K562 (cell line): ENCODE measurements around the gene C19orf12. TPM values are rescaled to one million over a fixed set of nuclear protein-coding genes. Genes with fewer than 3 reads are reported as not detected.

Experiments
- AFF1 ChIP-seq, 2 experiments: fragments of 450-650 bp; IDR thresholded peaks; 2 replicates each; pipeline ENCODE4 v1.6.1; 2018; ENCODE audit warnings: mild to moderate bottlenecking in 2 of 2, low read depth in 1 of 2; ENCODE audit not compliant: partially characterized antibody in 2 of 2
- ATF2 ChIP-seq: sonication (generic); formaldehyde crosslinking; IDR thresholded peaks from 2 replicates; pipeline ENCODE4 v1.8.1; 2022; ENCODE audit warnings: missing genetic modification reagents
- CREB5 ChIP-seq: fragments of 250-450 bp; sonication (Bioruptor Pico); IDR thresholded peaks from 2 replicates; pipeline ENCODE4 v1.5.0; 2020; ENCODE audit warnings: mild to moderate bottlenecking
- ETV5 ChIP-seq: sonication (generic); formaldehyde crosslinking; IDR thresholded peaks from 2 replicates; pipeline ENCODE4 v1.4.0; 2020; ENCODE audit warnings: low read depth, mild to moderate bottlenecking, missing genetic modification reagents
- GATAD2B ChIP-seq: fragments of 450-650 bp; IDR thresholded peaks from 2 replicates; pipeline ENCODE4 v1.6.1; 2017; ENCODE audit warnings: mild to moderate bottlenecking, borderline replicate concordance
- GTF2E2 ChIP-seq: fragments of 200-800 bp; sonication (Bioruptor generic); IDR thresholded peaks from 2 replicates; pipeline ENCODE4 v1.6.1; 2016; ENCODE audit warnings: missing genetic modification characterization, missing compliant biosample characterization
- HLTF ChIP-seq: fragments of 450-650 bp; IDR thresholded peaks from 2 replicates; pipeline ENCODE4 v1.6.1; 2016
- HNRNPLL ChIP-seq: fragments of 200-400 bp; formaldehyde crosslinking; IDR thresholded peaks from 2 replicates; pipeline ENCODE4 v1.6.1; 2017; ENCODE audit warnings: low read length, low read depth, mild to moderate bottlenecking; ENCODE audit not compliant: poor library complexity, severe bottlenecking
- MEF2A ChIP-seq: IDR thresholded peaks from 2 replicates; pipeline ENCODE4 v1.6.1; 2011; ENCODE audit warnings: low read depth, mild to moderate bottlenecking, low read length, moderate library complexity; ENCODE audit not compliant: control insufficient read depth
- MNT ChIP-seq, 2 experiments: fragments of 450-650 bp; conservative IDR thresholded peaks; 2 replicates each; pipeline ENCODE4 v1.6.1; 2017; ENCODE audit warnings: mild to moderate bottlenecking in 2 of 2, moderate library complexity in 2 of 2
- NFIC ChIP-seq: fragments of 450-650 bp; IDR thresholded peaks from 2 replicates; pipeline ENCODE4 v1.6.1; 2017; ENCODE audit warnings: mild to moderate bottlenecking, inconsistent platforms
- PRMT5 ChIP-seq: sonication (generic); formaldehyde crosslinking; IDR thresholded peaks from 2 replicates; pipeline ENCODE4 v1.5.0; 2020; ENCODE audit warnings: missing genetic modification reagents
- SRF ChIP-seq, 2 experiments: fragments of 250-450, 450-650 bp in 1 of 2; sonication (Bioruptor Pico) in 1 of 2; sonication (generic) in 1 of 2; formaldehyde crosslinking; IDR thresholded peaks; 2 replicates each; pipeline versions ENCODE4 v1.5.0 to v1.5.1; 2020 to 2022; ENCODE audit warnings: mild to moderate bottlenecking in 1 of 2, missing genetic modification reagents in 1 of 2
- SUPT5H ChIP-seq: fragments of 450-650 bp; IDR thresholded peaks from 2 replicates; pipeline ENCODE4 v1.6.1; 2016
- TBL1XR1 ChIP-seq, 2 experiments: IDR thresholded peaks; 2 replicates each; pipeline ENCODE4 v1.6.1; 2012; ENCODE audit warnings: improper control_type of control experiment in 2 of 2, low read length in 2 of 2, mild to moderate bottlenecking in 1 of 2
- ZBTB34 ChIP-seq: fragments of 250-450 bp; sonication (Bioruptor Pico); IDR thresholded peaks from 2 replicates; pipeline ENCODE4 v1.8.0; 2021; ENCODE audit warnings: mild to moderate bottlenecking, moderate library complexity
- ZNF24 ChIP-seq: fragments of 450-650 bp; IDR thresholded peaks from 2 replicates; pipeline ENCODE4 v1.6.1; 2016
- ZNF57 ChIP-seq: fragments of 450-650 bp; formaldehyde crosslinking; IDR thresholded peaks from 2 replicates; pipeline ENCODE4 v1.4.0; 2020; ENCODE audit warnings: mild to moderate bottlenecking, moderate library complexity
- ZNF77 ChIP-seq: fragments of 250-450 bp; sonication (Bioruptor Pico); IDR thresholded peaks from 2 replicates; pipeline ENCODE4 v1.5.0; 2020
- polyA plus RNA-seq, 8 experiments: library from polyadenylated mRNA; depleted of rRNA in 4 of 8; stranded (reverse) in 5 of 8; unstranded in 3 of 8; fragments of >200 nt; fragmentation: Nextera tagmentation in 2 of 8; fragmentation: Illumina TruSeq in 1 of 8; extraction: Ambion mirVana in 2 of 8; extraction: Trizol in 1 of 8; gene quantifications; 2 replicates each; pipeline versions ENCODE4 v1.2.1 to v1.2.3, GENCODE V29; 2011 to 2014; ENCODE audit warnings: inconsistent platforms in 1 of 8, missing spikeins in 1 of 8
- total RNA-seq, 7 experiments: library from RNA; depleted of rRNA in 6 of 7; stranded (reverse); fragments of >200 nt in 6 of 7; fragmentation: Illumina TruSeq in 2 of 7; extraction: Trizol in 2 of 7; gene quantifications; 2 replicates each; pipeline versions ENCODE4 v1.2.1 to v1.2.3, GENCODE V29; 2011 to 2021; ENCODE audit warnings: low replicate concordance in 1 of 7

C19orf12 gene
- total and polyA plus RNA-seq, 9 of the 15 experiments (the other 6 are each of a cell fraction or from before 2014, with no cell fraction given), result 1.9 to 14.5 (median 10.2) TPM

GRCh38 chr19:29665215-29665825, 49.7 kb downstream of the C19orf12 start, which contains the start of gene PLEKHF1 (continued):
- TF ChIP-seq CREB5 (CRISPR knock-in tag), result no peak
- TF ChIP-seq MNT (conservative IDR thresholded peaks at IDR 0.05), result peak in 1 of 2 experiments; percentile 52; a peak in 1 of 4 replicates
- peak; percentile 62; the same call in 1 of the 2 replicates for TF ChIP-seq GATAD2B
- TF ChIP-seq ZNF57, result no peak
- TF ChIP-seq ZNF24, result no peak
- no peak for TF ChIP-seq AFF1 (IDR thresholded peaks at IDR 0.05; ENCODE audit: low read depth in 1 of 2, partially characterized antibody in 2 of 2)
- no peak for TF ChIP-seq SRF (CRISPR knock-in tag; IDR thresholded peaks at IDR 0.05)
- no peak for TF ChIP-seq MEF2A
- 0 out of 2 replicates have a peak, but pooled peaks have one; percentile 49 for TF ChIP-seq GTF2E2 (tag)
- no peak for TF ChIP-seq HLTF
- TF ChIP-seq ATF2 (CRISPR knock-in tag), result no peak
- no peak for TF ChIP-seq ZBTB34 (CRISPR knock-in tag)
- TF ChIP-seq SUPT5H, result 0 out of 2 replicates have a peak, but pooled peaks have one; percentile 15
- no peak for TF ChIP-seq PRMT5
- TF ChIP-seq TBL1XR1 (IDR thresholded peaks at IDR 0.05; ENCODE audit: low read length in 2 of 2), result no peak
- no peak for TF ChIP-seq ZNF77 (CRISPR knock-in tag)
- 0 out of 2 replicates have a peak, but pooled peaks have one; percentile 6 for TF ChIP-seq NFIC
- peak; percentile 66; the same call in 1 of the 2 replicates for TF ChIP-seq ETV5 (CRISPR knock-in tag)
- no peak for TF ChIP-seq HNRNPLL
